ENCODE measurements around the gene RFX2. TPM values are rescaled to one million over a fixed set of nuclear protein-coding genes. Genes with fewer than 3 reads are reported as not detected.

The RFX2 gene
- total RNA-seq, 2 donors from 2014 or later: 6.6 to 11.0 TPM

DNA sequence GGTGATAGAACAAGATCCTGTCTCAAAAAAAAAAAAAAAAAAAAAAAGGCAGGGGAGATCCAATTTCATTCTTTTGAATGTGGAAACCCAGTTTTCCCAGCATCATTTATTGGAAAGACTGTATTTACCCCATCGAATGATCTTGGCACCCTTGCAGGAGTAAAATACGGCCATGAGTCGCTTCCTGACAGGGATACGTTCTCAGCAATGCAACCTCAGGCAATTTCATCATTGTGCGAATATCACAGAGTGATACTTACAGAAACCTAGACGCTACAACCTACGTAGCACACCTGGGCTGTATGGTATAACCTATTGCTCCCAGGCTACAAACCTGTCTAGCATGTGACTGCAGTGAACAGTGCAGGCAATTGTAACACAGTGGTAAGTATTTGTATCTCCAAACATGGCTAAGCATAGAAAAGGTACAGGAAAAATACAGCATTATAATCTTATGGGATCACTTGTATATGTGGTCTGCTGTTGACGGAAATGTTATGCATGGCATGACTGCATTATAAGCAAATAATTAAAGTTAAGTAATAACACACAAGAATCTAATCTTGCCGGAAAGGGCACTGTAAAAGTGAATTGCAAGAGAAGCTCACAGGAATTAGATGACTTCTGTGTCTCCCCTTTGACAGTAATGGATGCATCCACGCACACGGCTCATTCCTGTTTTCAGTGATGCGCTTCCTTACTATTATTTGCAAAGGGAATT lies 24.1 kb downstream of the RFX2 start:
- H3K4me1 Mint-ChIP-seq: peaks cover 20% of the 10 kb centered on the region
- H3K27ac Mint-ChIP-seq: no peak overlapping the region
- no peak overlapping the region for H3K9ac ChIP-seq (ENCODE audit: extremely low read depth, low read length, poor library complexity, severe bottlenecking)
- no peaks in the 10 kb centered on the region for H3K27me3 ChIP-seq (ENCODE audit: control insufficient read depth, insufficient read depth, low read length, poor library complexity, severe bottlenecking)
- H3K27me3 Mint-ChIP-seq (ENCODE audit: insufficient read depth): peaks cover 4% of the 10 kb centered on the region
- DNase-seq: no peak
- peaks cover 6% of the 10 kb centered on the region for H3K36me3 Mint-ChIP-seq (ENCODE audit: low read depth)
- no peak overlapping the region for H3K4me3 ChIP-seq (ENCODE audit: low read length)
- no peak overlapping the region for H3K4me3 Mint-ChIP-seq
- TF ChIP-seq, protein P1, sequence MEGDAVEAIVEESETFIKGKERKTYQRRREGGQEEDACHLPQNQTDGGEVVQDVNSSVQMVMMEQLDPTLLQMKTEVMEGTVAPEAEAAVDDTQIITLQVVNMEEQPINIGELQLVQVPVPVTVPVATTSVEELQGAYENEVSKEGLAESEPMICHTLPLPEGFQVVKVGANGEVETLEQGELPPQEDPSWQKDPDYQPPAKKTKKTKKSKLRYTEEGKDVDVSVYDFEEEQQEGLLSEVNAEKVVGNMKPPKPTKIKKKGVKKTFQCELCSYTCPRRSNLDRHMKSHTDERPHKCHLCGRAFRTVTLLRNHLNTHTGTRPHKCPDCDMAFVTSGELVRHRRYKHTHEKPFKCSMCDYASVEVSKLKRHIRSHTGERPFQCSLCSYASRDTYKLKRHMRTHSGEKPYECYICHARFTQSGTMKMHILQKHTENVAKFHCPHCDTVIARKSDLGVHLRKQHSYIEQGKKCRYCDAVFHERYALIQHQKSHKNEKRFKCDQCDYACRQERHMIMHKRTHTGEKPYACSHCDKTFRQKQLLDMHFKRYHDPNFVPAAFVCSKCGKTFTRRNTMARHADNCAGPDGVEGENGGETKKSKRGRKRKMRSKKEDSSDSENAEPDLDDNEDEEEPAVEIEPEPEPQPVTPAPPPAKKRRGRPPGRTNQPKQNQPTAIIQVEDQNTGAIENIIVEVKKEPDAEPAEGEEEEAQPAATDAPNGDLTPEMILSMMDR (conservative IDR thresholded peaks at IDR 0.05): no peak
- peaks cover 7% of the 10 kb centered on the region for H3K4me1 ChIP-seq (ENCODE audit: control insufficient read depth, insufficient read depth, low read length)
- H3K9me3 ChIP-seq (ENCODE audit: control insufficient read depth, low read length): peaks cover 9% of the 10 kb centered on the region
- 93 to 94% methylated on average over 11 of the region's 12 CpGs for WGBS, 2 experiments (ENCODE audit: insufficient coverage in 1 of 2, insufficient read length in 1 of 2)
- H3K9me3 Mint-ChIP-seq: peaks cover 6% of the 10 kb centered on the region
- no peaks in the 10 kb centered on the region for H3K36me3 ChIP-seq (ENCODE audit: control insufficient read depth, insufficient read depth, low read length)
- no peak overlapping the region for H3K27ac ChIP-seq (ENCODE audit: low read depth, low read length)

DNA sequence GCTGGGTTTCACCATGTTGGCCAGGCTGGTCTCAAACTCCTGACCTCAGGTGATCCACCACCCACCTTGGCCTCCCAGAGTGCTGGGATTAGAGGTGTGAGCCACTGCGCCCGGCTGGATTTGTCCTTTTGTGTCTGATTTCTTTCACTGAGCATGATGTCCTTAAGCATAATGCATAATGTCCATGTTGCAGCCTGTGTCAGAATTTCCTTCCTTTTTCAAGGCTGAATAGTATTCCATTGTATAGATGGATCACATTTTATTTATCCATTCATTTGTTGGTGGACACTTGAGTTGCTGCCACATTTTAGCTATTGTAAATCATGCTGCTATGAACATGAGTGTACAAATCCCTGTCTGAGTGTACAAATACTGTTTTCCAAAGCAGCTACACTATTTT lies 25.5 kb downstream of the RFX2 start:
- Mint-ChIP-seq H3K36me3 (ENCODE audit: low read depth) (peaks cover under 1% of the 10 kb centered on the region), H3K9me3 (peaks cover 2% of the 10 kb centered on the region), H3K27ac (no peak overlapping the region), H3K4me3 (no peak overlapping the region), H3K4me1 (peaks cover 20% of the 10 kb centered on the region), H3K27me3 (ENCODE audit: insufficient read depth) (no peaks in the 10 kb centered on the region)
- no peaks in the 10 kb centered on the region for H3K27me3 ChIP-seq (ENCODE audit: control insufficient read depth, insufficient read depth, low read length, poor library complexity, severe bottlenecking)
- H3K36me3 ChIP-seq (ENCODE audit: control insufficient read depth, insufficient read depth, low read length): no peaks in the 10 kb centered on the region
- TF ChIP-seq, protein P1 (conservative IDR thresholded peaks at IDR 0.05): no peak
- H3K4me3 ChIP-seq (ENCODE audit: low read length): no peak overlapping the region
- H3K9me3 ChIP-seq (ENCODE audit: control insufficient read depth, low read length): peaks cover 9% of the 10 kb centered on the region
- peaks cover 7% of the 10 kb centered on the region for H3K4me1 ChIP-seq (ENCODE audit: control insufficient read depth, insufficient read depth, low read length)
- no peak overlapping the region for H3K9ac ChIP-seq (ENCODE audit: extremely low read depth, low read length, poor library complexity, severe bottlenecking)
- WGBS, 2 experiments (ENCODE audit: insufficient coverage in 1 of 2, insufficient read length in 1 of 2): 98 to 100% methylated on average over 2 of the region's 2 CpGs
- H3K27ac ChIP-seq (ENCODE audit: low read depth, low read length): no peak overlapping the region
- no peak for DNase-seq

DNA sequence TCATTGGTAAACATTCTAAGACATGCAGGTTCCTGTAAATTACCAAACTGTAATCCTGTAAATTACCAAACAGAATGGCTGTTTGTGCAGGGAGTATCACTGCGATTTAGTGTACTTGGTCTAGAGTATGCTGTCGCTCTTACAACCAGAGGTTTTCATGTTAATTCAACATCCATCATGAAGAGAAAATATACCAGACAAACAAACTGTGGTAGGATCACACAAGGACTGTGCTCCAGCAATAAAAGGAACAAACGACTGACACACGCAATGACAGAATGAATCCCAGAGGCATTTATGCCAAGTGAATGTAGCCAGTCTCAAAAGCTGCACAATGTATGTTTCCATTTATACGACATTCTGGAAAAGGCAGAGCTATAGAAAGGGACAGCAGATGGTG lies 31.2 kb downstream of the RFX2 start:
- Histone ChIP-seq H3K27ac (ENCODE audit: low read depth, low read length) (no peak overlapping the region), H3K36me3 (ENCODE audit: control insufficient read depth, insufficient read depth, low read length) (no peaks in the 10 kb centered on the region), H3K4me3 (ENCODE audit: low read length) (no peak overlapping the region), H3K9me3 (ENCODE audit: control insufficient read depth, low read length) (no peaks in the 10 kb centered on the region), H3K27me3 (ENCODE audit: control insufficient read depth, insufficient read depth, low read length, poor library complexity, severe bottlenecking) (no peaks in the 10 kb centered on the region), H3K4me1 (ENCODE audit: control insufficient read depth, insufficient read depth, low read length) (no peaks in the 10 kb centered on the region), H3K9ac (ENCODE audit: extremely low read depth, low read length, poor library complexity, severe bottlenecking) (no peak overlapping the region)
- no peak overlapping the region for H3K4me3 Mint-ChIP-seq
- WGBS, 2 experiments (ENCODE audit: insufficient coverage in 1 of 2, insufficient read length in 1 of 2): 94 to 95% methylated on average over 5 of the region's 5 CpGs
- DNase-seq: no peak
- H3K36me3 Mint-ChIP-seq (ENCODE audit: low read depth): no peaks in the 10 kb centered on the region
- no peaks in the 10 kb centered on the region for H3K4me1 Mint-ChIP-seq
- H3K27ac Mint-ChIP-seq: no peak overlapping the region
- TF ChIP-seq, protein P1 (conservative IDR thresholded peaks at IDR 0.05): no peak
- no peaks in the 10 kb centered on the region for H3K9me3 Mint-ChIP-seq
- H3K27me3 Mint-ChIP-seq (ENCODE audit: insufficient read depth): peaks cover 7% of the 10 kb centered on the region

Data from endodermal cell (in vitro differentiated cells).